ENCODE data around the gene NUDT1.

GRCh38 chr7:2200584-2200980 lies 41.4 kb upstream of the NUDT1 start:
- no peak for TF ChIP-seq PRDM10 (tag by site-specific recombination; IDR thresholded peaks at IDR 0.05)
- TF ChIP-seq CTCF (tag by site-specific recombination; IDR thresholded peaks at IDR 0.05), result no peak
- TF ChIP-seq TCF7L2 (IDR thresholded peaks at IDR 0.05; ENCODE audit: borderline replicate concordance, low read depth, low read length), result no peak
- TF ChIP-seq ZBTB21 (tag by site-specific recombination; IDR thresholded peaks at IDR 0.05), result no peak
- TF ChIP-seq ZNF777 (tag by site-specific recombination; IDR thresholded peaks at IDR 0.05; ENCODE audit: borderline replicate concordance), result no peak
- TF ChIP-seq REST (tag by site-specific recombination; IDR thresholded peaks at IDR 0.05), result no peak
- no peak for TF ChIP-seq ZNF600 (tag by site-specific recombination; IDR thresholded peaks at IDR 0.05)
- no peak for TF ChIP-seq ZNF398 (tag by site-specific recombination; IDR thresholded peaks at IDR 0.05)
- TF ChIP-seq ZBTB26 (tag by site-specific recombination; optimal IDR thresholded peaks at IDR 0.05), result no peak
- TF ChIP-seq ZNF350 (tag by site-specific recombination; IDR thresholded peaks at IDR 0.05), result no peak
- TF ChIP-seq ZFP41 (tag by site-specific recombination; IDR thresholded peaks at IDR 0.05; ENCODE audit: borderline replicate concordance), result no peak

Measured in HEK293 (cell line).